ENCODE data around the gene NEK9.
A peak's percentile ranks its signal among the peaks of the same experiment; 100 is the strongest.
"Not testable (repeated sequence)": the region's sequence is repeated elsewhere in the genome, so short reads cannot be mapped to it uniquely, and the experiment has no call there.

NEK9 gene

GRCh38 chr14:75107186-75107585 is 19.7 kb downstream of the NEK9 start:
- no peak for DNase-seq (ENCODE audit: low spot score)

- no peak for DNase-seq (ENCODE audit: low spot score)
Observed at GRCh38 chr14:75101491-75101890, 25.4 kb downstream of the NEK9 start.

- no peak for DNase-seq (ENCODE audit: low spot score)
Observed at GRCh38 chr14:75098682-75099081, 28.2 kb downstream of the NEK9 start.

- no peak for DNase-seq (ENCODE audit: low spot score)
Observed at GRCh38 chr14:75098212-75098611, 28.6 kb downstream of the NEK9 start.

- no peak for DNase-seq (ENCODE audit: low spot score)
Observed at GRCh38 chr14:75096959-75097358, 29.9 kb downstream of the NEK9 start.

- no peak for DNase-seq (ENCODE audit: low spot score)
Observed at GRCh38 chr14:75095690-75096089, 31.2 kb downstream of the NEK9 start.

- no peak for DNase-seq (ENCODE audit: low spot score)
Observed at GRCh38 chr14:75094896-75095295, 32.0 kb downstream of the NEK9 start.

GRCh38 chr14:75092698-75093097 is 34.1 kb downstream of the NEK9 start:
- DNase-seq (ENCODE audit: low spot score) = no peak

GRCh38 chr14:75091251-75091650 is 35.6 kb downstream of the NEK9 start:
- no peak for DNase-seq (ENCODE audit: low spot score)

- no peak for DNase-seq (ENCODE audit: low spot score)
Observed at GRCh38 chr14:75090353-75090752, 36.5 kb downstream of the NEK9 start.

GRCh38 chr14:75088566-75089373 is 38.1 kb downstream of the NEK9 start:
- peak; percentile 39 for DNase-seq (ENCODE audit: low spot score)

- DNase-seq (ENCODE audit: low spot score) = no peak
Observed at GRCh38 chr14:75088153-75088552, 38.7 kb downstream of the NEK9 start.

- DNase-seq (ENCODE audit: low spot score) = no peak
Observed at GRCh38 chr14:75084513-75084912, 42.3 kb downstream of the NEK9 start.

GRCh38 chr14:75083271-75083670 is 43.6 kb downstream of the NEK9 start:
- DNase-seq (ENCODE audit: low spot score) = no peak

GRCh38 chr14:75081660-75082229 is 45.1 kb downstream of the NEK9 start:
- no peak for DNase-seq (ENCODE audit: low spot score)

- DNase-seq (ENCODE audit: low spot score) = no peak
Observed at GRCh38 chr14:75079521-75079920, 47.3 kb downstream of the NEK9 start.

GRCh38 chr14:75077794-75078193 is 49.1 kb downstream of the NEK9 start:
- DNase-seq (ENCODE audit: low spot score) = no peak

GRCh38 chr14:75070383-75070782 is 56.5 kb downstream of the NEK9 start:
- no peak for DNase-seq (ENCODE audit: low spot score)

- no peak for DNase-seq (ENCODE audit: low spot score)
Observed at GRCh38 chr14:75069811-75070145, 57.1 kb downstream of the NEK9 start.

- peak; percentile 71 for DNase-seq (ENCODE audit: low spot score)
Observed at GRCh38 chr14:75069121-75069810, 57.6 kb downstream of the NEK9 start, which contains the start of gene ZC2HC1C. TSS of gene ZC2HC1C (plus strand) at chr14:75069641. CDS start at chr14:75070574, 933 bp downstream.

- DNase-seq (ENCODE audit: low spot score) = no peak
Observed at GRCh38 chr14:75068294-75069120, 58.3 kb downstream of the NEK9 start.

- DNase-seq (ENCODE audit: low spot score) = not testable (repeated sequence)
Observed at GRCh38 chr14:75067765-75068164, 59.1 kb downstream of the NEK9 start.

Measured in HuH-7.5 (cell line).